Heart left ventricle (tissue), 16 donors: ENCODE results near the gene THSD4. TPM values are rescaled to one million over a fixed set of nuclear protein-coding genes. Genes with fewer than 3 reads are reported as not detected.
"Not testable (repeated sequence)": the region's sequence is repeated elsewhere in the genome, so short reads cannot be mapped to it uniquely, and the experiment has no call there.

ENCODE experiments used
- ATAC-seq, 4 donors: fragments of 200-7000 bp; cut with Tn5 transposase; one replicate each; pipeline ENCODE4 v1.9.1; 2020 to 2022; ENCODE audit warnings: moderate library complexity in 4 of 4, mild to moderate bottlenecking in 3 of 4, moderate number of reproducible peaks in 1 of 4
- DNase-seq, 5 donors: peaks; one replicate each; pipeline ENCODE4 v3.0.0-alpha.2; 2020
- H3K27ac ChIP-seq, 12 donors: fragments of 200-600 bp; sonication (generic) in 4 of 12; one replicate each; pipeline versions ENCODE4 v1.5.0 to v1.8.0; 2016 to 2022; ENCODE audit warnings: mild to moderate bottlenecking in 2 of 12
- H3K27me3 ChIP-seq, 9 donors: fragments of 200-600 bp; sonication (generic) in 2 of 9; one replicate each; pipeline versions ENCODE4 v1.5.1 to v1.8.0; 2016 to 2022; ENCODE audit warnings: mild to moderate bottlenecking in 3 of 9
- H3K36me3 ChIP-seq, 9 donors: fragments of 200-600 bp; sonication (generic) in 2 of 9; one replicate each; pipeline versions ENCODE4 v1.5.0 to v1.8.0; 2018 to 2022; ENCODE audit warnings: mild to moderate bottlenecking in 2 of 9
- H3K4me1 ChIP-seq, 12 donors: fragments of 200-600 bp; sonication (generic) in 4 of 12; one replicate each; pipeline versions ENCODE4 v1.5.0 to v1.8.0; 2016 to 2022; ENCODE audit warnings: mild to moderate bottlenecking in 3 of 12
- H3K4me3 ChIP-seq, 12 donors: fragments of 200-600 bp; sonication (generic) in 4 of 12; one replicate each; pipeline versions ENCODE4 v1.5.0 to v1.8.0; 2017 to 2022; ENCODE audit warnings: mild to moderate bottlenecking in 9 of 12, moderate library complexity in 4 of 12
- H3K9me3 ChIP-seq, 12 donors: fragments of 200-600 bp; sonication (generic) in 4 of 12; one replicate each; pipeline versions ENCODE4 v1.5.0 to v1.8.0; 2016 to 2022; ENCODE audit warnings: mild to moderate bottlenecking in 1 of 12
- CTCF ChIP-seq, 12 donors: fragments of 200-600 bp; sonication (generic) in 4 of 12; IDR thresholded peaks; one replicate each; pipeline versions ENCODE4 v1.5.0 to v1.8.0; 2018 to 2022; ENCODE audit warnings: antibody characterized with exemption in 12 of 12, mild to moderate bottlenecking in 5 of 12
- POLR2A ChIP-seq, 2 donors: fragments of 450-650 bp; IDR thresholded peaks; one replicate each; pipeline ENCODE4 v1.6.1; 2017; ENCODE audit warnings: antibody characterized with exemption in 2 of 2, mild to moderate bottlenecking in 2 of 2, moderate library complexity in 2 of 2
- WGBS, 4 donors: extraction: QIAGEN DNeasy Blood & Tissue Kit in 2 of 4; methylation state at CpG; one replicate each; pipeline versions ENCODE4 v1.1.5 to v1.1.7; 2013 to 2018; 5-methylcytosine and 5-hydroxymethylcytosine counted together
- intact Hi-C, 10 donors: fragments of 100-400 bp; cut with DNase I; formaldehyde crosslinking; loops; one replicate each; pipeline versions ENCODE4 v1.11.1 to v1.14.2; 2022
- polyA plus RNA-seq, 2 donors: library from polyadenylated mRNA; stranded (reverse); fragments of 200-250 nt; gene quantifications; one replicate each; pipeline ENCODE4 v1.2.3, GENCODE V29; 2013
- total RNA-seq, 9 donors: library from RNA; depleted of rRNA in 2 of 9; stranded (reverse); fragments of >200 nt in 2 of 9; fragmentation: NEBNext Ultra II Directional in 3 of 9; extraction: Animal tissue kit (Norgen Biotek cat#: 25700) in 3 of 9; gene quantifications; one replicate each; pipeline versions ENCODE4 v1.1.0 to v1.2.4, GENCODE V29; 2016 to 2023
- donor health status: ischemic (EF 13 %, LVEDD 7.1; RV severe dilation, severe dysfunction).
- donor health status: healthy with polysubstance abuse.
- donor health status: DM: no; HTN: yes; CAD: no.
- donor health status: DM: no; HTN: no; CAD: no.
- donor health status: ischemic (EF 25% LVEDD 6.9; RV normal size, moderate dysfunction).
- donor health status: ischemic (EF 25% LVEDD 5.7; RV mildly dilated, moderate dysfunction).
- donor health status: healthy.
- donor health status: DM: yes; HTN: yes; CAD: no.
- donor health status: ischemic (EF 35%, LVEDD 5.7; RV mildly dilated, moderate dysfunction).
- donor health status: nonischemic (EF 11% LVEDD 7.7; RV severe dilation, severe dysfunction).
- donor health status: DM: yes; HTN: yes; CAD: no.
- donor health status: PGD.
- donor health status: ischemic (EF 29% LVEDD 5.4; RV normal size, mild dysfunction).
- donor health status: nonischemic (EF 23%, LVEDD 6.1; RV moderate dilation, normal function).

The THSD4 gene
- total and polyA plus RNA-seq, 11 donors = 32.6 to 206 (median 93.2) TPM

- H3K4me3 ChIP-seq = no peak overlapping the region
- H3K27me3 ChIP-seq = no peaks in the 10 kb centered on the region
- TF ChIP-seq CTCF (IDR thresholded peaks at IDR 0.05) (no peak), POLR2A (IDR thresholded peaks at IDR 0.05) (no peak)
- no peak overlapping the region for H3K27ac ChIP-seq
- ATAC-seq (no peak), DNase-seq (no peak)
- intact Hi-C loops = no loop called here
- peaks cover 0 to 16% (median 0%) of the 10 kb centered on the region in 12 donors for H3K4me1 ChIP-seq
- 46 to 65% (median 60%) methylated on average over 4 of the region's 4 CpGs for whole genome bisulfite sequencing, 4 donors
- H3K9me3 ChIP-seq = peaks cover 0 to 10% (median 0%) of the 10 kb centered on the region in 12 donors
- no peaks in the 10 kb centered on the region for H3K36me3 ChIP-seq
Observed at GRCh38 chr15:71669688-71670087, 554.4 kb downstream of the THSD4 start.

GRCh38 chr15:71670222-71670621 lies 555.0 kb downstream of the THSD4 start:
- H3K27ac ChIP-seq, H3K9me3 ChIP-seq, intact Hi-C loops, H3K27me3 ChIP-seq, DNase-seq, H3K36me3 ChIP-seq, ATAC-seq, H3K4me3 ChIP-seq: not testable (repeated sequence)
- WGBS, 4 donors = 94 to 99% (median 97%) methylated on average over 3 of the region's 3 CpGs
- peaks cover 0 to 19% (median 0%) of the 10 kb centered on the region in 12 donors for H3K4me1 ChIP-seq

- DNase-seq = no peak
- no peaks in the 10 kb centered on the region for H3K27me3 ChIP-seq
- ATAC-seq = no peak
- peaks cover 3 to 53% (median 26%) of the 10 kb centered on the region in 12 donors for H3K4me1 ChIP-seq
- H3K27ac ChIP-seq = peak overlapping the region in 1 of 12 donors; percentile 72
- TF ChIP-seq CTCF (IDR thresholded peaks at IDR 0.05) = no peak
- no peak for TF ChIP-seq POLR2A (IDR thresholded peaks at IDR 0.05)
- H3K9me3 ChIP-seq = no peaks in the 10 kb centered on the region
- H3K4me3 ChIP-seq = no peak overlapping the region
- no peaks in the 10 kb centered on the region for H3K36me3 ChIP-seq
- 60 to 72% (median 71%) methylated on average over 2 of the region's 2 CpGs for WGBS, 4 donors
- intact Hi-C loops = no loop called here
Observed at GRCh38 chr15:71674354-71674753, 559.1 kb downstream of the THSD4 start.

- Histone ChIP-seq H3K27ac (peak overlapping the region; percentile 8 to 89 (median 74)), H3K27me3 (no peaks in the 10 kb centered on the region), H3K36me3 (no peaks in the 10 kb centered on the region), H3K4me3 (no peak overlapping the region), H3K4me1 (peaks cover 6 to 69% (median 39%) of the 10 kb centered on the region in 12 donors), H3K9me3 (no peaks in the 10 kb centered on the region)
- TF ChIP-seq POLR2A (IDR thresholded peaks at IDR 0.05) (no peak), CTCF (IDR thresholded peaks at IDR 0.05) (no peak)
- DNase-seq = no peak
- intact Hi-C loops = no loop called here
- ATAC-seq = peak in 3 of 4 donors; percentile 31 to 64 (median 40)
- 23 to 31% (median 25%) methylated on average over 2 of the region's 2 CpGs for WGBS, 4 donors
Observed at GRCh38 chr15:71677352-71677751, 562.1 kb downstream of the THSD4 start.

GRCh38 chr15:71677766-71678165 lies 562.5 kb downstream of the THSD4 start:
- TF ChIP-seq POLR2A (IDR thresholded peaks at IDR 0.05) (no peak), CTCF (IDR thresholded peaks at IDR 0.05) (no peak)
- ATAC-seq = no peak
- Histone ChIP-seq H3K4me3 (no peak overlapping the region), H3K9me3 (no peaks in the 10 kb centered on the region), H3K36me3 (no peaks in the 10 kb centered on the region), H3K27ac (peak overlapping the region; percentile 8 to 89 (median 74)), H3K27me3 (no peaks in the 10 kb centered on the region), H3K4me1 (peaks cover 6 to 69% (median 39%) of the 10 kb centered on the region in 12 donors)
- WGBS, 4 donors = 58 to 71% (median 66%) methylated on average over 5 of the region's 5 CpGs
- no peak for DNase-seq
- intact Hi-C loops = no loop called here
